Activated naive CD4-positive, alpha-beta T cell (primary cell): ENCODE data around the gene CNBP.
"Not testable (repeated sequence)": the region's sequence is repeated elsewhere in the genome, so short reads cannot be mapped to it uniquely, and the experiment has no call there.

Experiments used
- DNase-seq, 4 experiments: peaks; one replicate each; lab custom pipeline; 2025; lab: John Stamatoyannopoulos, UW

CNBP gene

DNA sequence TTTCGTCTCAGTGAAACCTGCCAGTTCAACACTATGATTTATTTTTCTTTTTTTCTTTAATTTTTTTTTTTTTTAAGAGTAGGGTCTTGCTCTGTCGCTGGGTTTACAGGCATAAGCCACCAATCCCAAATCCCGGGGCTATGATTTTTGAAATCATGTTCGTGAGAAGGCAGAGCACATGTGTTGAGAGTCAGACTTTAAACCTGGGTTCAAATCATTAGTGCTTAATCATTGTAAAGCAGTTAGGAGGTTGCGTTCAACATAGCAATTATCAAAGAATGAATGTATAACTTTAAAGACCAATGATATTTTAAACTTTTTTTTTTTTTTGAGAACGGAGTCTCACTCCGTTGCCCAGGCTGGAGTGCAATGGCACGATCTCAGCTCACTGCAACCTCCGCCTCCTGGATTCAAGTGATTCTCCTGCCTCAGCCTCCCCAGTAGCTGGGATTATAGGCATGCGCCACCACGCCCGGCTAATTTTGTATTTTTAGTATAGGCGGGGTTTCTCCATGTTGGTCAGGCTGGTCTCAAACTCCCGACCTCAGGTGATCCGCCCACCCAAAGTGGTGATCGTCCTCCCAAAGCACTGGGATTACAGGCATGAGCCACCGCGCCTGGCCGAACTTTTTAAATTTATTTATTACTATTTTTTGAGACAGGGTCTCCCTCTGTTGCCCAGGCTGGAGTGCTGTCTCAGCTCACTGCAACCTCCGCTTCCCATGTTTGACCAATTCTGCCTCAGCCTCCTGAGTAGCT lies 1.3 kb upstream of the CNBP start:
- not testable (repeated sequence) for DNase-seq

- no peak for DNase-seq
Observed at GRCh38 chr3:129184396-129184657, 631 bp upstream of the CNBP start.

GRCh38 chr3:129182390-129183185 lies 1.1 kb downstream of the CNBP start:
- DNase-seq: no peak

GRCh38 chr3:129181819-129182218 lies 1.9 kb downstream of the CNBP start:
- no peak for DNase-seq

- DNase-seq: no peak
Observed at GRCh38 chr3:129180461-129180860, 3.2 kb downstream of the CNBP start.

- DNase-seq: no peak
Observed at GRCh38 chr3:129176051-129176450, 7.6 kb downstream of the CNBP start.

- no peak for DNase-seq
Observed at GRCh38 chr3:129173725-129174124, 10.0 kb downstream of the CNBP start.

- no peak for DNase-seq
Observed at GRCh38 chr3:129173206-129173605, 10.5 kb downstream of the CNBP start.

GRCh38 chr3:129166579-129167332 lies 16.9 kb downstream of the CNBP start:
- DNase-seq: no peak

GRCh38 chr3:129165594-129165993 lies 18.1 kb downstream of the CNBP start:
- DNase-seq: not testable (repeated sequence)

- DNase-seq: no peak
Observed at GRCh38 chr3:129164500-129164899, 19.2 kb downstream of the CNBP start.

DNA sequence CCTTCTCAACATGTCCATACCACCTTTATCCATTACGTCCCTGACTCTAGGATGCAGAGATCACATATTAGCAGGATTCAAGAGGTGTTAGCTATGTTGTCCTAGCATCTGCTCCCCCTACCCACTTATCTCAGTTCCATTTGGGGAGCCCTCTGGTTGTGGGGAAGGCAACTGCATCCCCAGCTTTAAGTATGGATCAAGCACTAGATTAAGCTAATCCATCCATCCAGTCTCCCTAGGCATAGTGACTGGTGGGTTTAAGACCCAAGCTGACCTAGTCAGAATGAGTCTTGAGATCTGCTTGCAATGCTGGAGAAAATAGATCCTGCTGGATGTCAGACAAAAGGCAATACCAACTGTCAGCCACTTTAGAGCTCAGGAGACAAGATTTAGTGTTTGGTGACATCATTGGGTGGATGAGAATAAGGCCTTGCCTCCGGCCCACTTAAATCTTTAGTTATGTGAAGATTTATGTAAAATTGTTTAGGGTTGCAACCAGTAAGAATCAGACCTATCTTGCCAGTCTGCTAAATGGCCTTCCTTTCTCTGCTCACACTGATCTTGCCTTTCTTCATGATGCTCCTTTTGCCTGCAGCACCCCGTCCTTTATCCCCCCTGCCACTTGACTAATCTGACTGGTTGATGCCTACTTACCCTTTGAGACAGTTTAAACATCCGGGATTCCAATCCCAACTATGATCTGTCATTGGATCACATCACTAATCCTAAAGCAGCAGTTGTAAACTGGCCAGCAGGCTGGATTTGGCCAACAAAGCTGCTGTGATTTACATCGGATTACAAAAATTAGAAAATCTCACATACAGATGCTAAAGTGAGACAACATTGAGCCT lies 20.7 kb downstream of the CNBP start:
- DNase-seq: no peak

DNA sequence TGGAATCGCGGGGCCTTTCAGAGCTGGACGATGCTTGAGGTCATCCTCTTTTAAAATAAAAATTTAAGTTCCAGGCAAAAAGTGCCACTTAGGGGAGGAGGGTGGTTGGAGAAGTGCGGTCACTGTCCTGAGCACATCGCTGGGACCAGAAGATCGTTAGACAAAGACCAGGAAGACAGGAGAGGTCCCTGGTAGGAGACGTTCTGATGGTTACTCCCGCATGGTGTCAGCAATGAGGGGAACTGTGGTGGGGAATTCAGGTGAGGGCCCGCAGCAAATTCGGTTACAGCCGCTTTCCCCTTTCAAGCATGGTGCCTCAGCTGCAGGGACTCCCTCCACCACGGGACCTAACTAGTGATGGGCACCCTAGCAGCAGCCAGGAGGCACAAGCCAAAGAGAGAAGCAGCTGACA lies 21.8 kb downstream of the CNBP start:
- DNase-seq: peak in 1 of 4 experiments; percentile 18

DNA sequence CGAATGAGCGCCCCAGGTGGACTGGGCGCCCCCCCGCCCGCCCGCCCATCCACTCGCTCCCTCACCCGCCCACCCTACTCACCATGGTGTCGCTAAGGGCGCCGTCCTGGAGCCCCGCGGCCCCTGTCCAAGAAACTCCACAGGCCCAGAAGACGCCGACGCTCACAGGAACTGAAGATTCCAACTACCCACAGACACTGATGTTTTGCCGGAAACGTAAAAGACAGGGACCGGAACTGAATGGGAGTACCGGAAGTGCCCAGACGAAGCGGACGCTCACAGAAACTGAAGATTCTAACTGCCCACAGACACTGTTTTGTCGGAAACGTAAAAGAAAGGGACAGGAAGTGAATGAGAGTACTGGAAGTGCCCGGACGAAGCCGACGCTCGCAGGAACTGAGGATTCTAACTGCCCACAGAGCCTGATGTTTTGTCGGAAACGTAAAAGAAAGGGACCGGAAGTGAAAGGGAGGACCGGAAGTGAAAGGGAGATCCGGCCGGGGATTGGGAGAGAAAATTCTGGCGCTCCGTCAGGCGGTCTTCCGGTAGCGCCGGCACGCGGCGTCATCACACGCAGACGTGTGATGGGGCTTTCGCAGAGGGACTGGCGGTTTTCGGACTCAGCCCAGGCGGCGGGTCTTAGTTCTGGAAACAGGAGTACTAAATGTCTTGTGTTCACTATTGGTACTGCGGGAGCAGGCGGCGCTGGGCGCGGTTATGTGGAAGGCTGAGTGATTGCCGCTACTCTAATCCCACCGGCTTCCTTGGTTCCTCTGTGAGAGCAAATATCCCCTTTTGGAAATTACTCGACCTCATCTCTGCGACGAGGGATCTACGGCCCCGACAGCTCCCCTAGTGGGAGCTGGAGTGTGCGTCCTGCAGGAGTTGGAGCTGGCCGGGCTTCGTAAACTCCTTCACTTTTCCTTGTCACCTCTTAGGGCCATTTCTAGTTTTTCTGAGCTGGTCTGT lies 22.5 kb downstream of the CNBP start, which contains the start of gene ISY1:
Gene ISY1 (minus strand): TSS at position 173 of the 969 bp plus-strand sequence. CDS start 88 bp downstream, at position 85.
- DNase-seq: peak; percentile 58 to 76 (median 69)

- DNase-seq: no peak
Observed at GRCh38 chr3:129144786-129145185, 38.9 kb downstream of the CNBP start.

DNA sequence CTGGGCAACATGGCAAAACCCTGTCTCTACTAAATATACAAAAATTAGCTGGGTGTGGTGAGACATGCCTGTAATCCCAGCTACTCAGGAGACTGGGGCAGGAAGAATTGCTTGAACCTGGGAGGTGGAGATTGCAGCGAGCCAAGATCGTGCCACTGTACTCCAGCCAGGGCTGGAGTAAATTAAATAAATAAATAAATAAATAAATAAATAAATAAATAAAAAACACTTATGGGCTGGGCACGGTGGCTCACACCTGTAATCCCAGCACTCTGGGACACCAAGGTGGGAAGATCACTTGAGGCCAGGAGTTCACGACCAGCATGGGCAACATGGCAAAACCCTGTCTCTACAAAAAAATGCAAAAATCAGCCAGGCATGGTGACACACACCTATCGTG lies 42.7 kb downstream of the CNBP start:
- not testable (repeated sequence) for DNase-seq

DNA sequence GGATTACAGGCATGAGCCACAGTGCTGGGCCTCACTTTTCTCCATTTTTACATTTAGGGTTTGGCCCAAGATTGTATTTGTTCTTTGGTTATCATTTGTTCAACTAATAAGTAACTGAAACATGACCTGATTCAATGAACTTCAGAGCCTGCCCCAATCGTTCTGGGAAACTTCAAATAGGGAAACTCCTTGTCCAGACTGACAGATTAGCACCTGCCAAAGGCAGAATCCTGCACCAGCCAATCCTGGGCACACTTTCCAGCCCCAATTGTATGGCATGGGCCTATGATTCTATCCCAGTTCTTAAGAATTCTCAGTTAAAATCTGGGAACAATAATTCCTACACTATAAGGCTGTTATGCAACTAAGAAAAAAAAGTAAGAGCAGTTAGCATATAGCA lies 43.8 kb downstream of the CNBP start:
- DNase-seq: no peak

DNA sequence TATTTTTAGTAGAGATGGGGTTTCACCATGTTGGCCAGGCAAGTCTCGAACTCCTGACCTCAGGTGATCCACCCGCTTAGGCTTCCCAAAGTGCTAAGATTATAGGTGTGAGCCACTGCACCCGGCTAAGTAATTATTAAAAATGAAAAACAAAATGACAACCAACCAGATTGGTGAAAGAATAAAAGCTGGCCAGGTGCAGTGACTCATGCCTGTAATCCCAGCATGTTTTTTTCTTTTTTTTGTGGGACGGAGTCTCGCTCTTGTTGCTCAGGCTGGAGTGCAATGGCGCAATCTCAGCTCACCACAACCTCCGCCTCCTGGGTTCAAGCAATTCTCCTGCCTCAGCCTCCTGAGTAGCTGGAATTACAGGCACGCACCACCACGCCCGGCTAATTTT lies 47.4 kb downstream of the CNBP start:
- DNase-seq: not testable (repeated sequence)

DNA sequence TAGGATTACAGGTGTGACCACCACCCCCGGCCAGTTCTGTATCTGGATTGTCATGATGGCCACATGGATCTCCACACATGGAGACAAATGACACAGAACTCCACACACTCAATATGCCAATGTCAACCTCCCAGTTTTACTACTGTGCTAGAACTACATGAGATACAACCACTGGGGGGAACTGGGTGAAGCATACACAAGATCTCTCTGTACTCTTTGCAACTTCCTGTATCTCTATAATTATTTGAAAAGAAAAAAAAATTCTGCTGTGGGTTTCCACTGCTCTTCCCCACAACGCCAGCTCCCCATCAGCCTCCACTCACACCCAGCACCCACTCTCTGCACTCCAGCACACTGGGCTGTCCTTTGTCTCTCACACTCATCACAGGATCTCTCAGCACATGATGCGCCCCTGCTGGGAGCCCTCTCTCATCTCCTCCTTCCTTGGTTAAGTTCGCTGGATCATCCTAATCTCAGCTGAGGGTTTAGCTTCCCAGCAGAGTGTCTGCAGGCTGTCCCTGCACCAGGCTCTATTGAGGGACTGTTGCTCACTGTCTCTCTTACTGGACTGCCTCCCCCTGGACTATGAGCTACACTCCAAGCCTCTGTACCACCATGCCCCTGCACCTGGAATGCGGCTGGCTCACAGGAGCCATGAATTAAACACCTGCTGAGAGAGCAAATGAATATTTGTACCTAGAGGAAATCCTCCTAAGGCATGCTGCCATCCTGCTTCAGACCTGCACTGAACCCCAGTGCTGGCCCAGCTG lies 51.4 kb downstream of the CNBP start:
- no peak for DNase-seq
